GM18511 (cell line): Measurements from ENCODE around the gene PPP1R1A.

Experiments
- ATAC-seq: cut with Tn5 transposase; IDR thresholded peaks from one replicate; pipeline ENCODE4 v1.9.1; 2021; ENCODE audit warnings: mild to moderate bottlenecking, moderate library complexity; ENCODE audit not compliant: unreplicated experiment

The PPP1R1A gene

GRCh38 chr12:54538136-54538700 is 50.2 kb downstream of the PPP1R1A start:
- ATAC-seq: no peak

GRCh38 chr12:54535474-54535873 is 53.0 kb downstream of the PPP1R1A start:
- no peak for ATAC-seq

GRCh38 chr12:54529581-54529980 is 58.9 kb downstream of the PPP1R1A start:
- ATAC-seq: no peak
